ENCODE measurements around the gene ZSWIM3.

Gene ZSWIM3

DNA sequence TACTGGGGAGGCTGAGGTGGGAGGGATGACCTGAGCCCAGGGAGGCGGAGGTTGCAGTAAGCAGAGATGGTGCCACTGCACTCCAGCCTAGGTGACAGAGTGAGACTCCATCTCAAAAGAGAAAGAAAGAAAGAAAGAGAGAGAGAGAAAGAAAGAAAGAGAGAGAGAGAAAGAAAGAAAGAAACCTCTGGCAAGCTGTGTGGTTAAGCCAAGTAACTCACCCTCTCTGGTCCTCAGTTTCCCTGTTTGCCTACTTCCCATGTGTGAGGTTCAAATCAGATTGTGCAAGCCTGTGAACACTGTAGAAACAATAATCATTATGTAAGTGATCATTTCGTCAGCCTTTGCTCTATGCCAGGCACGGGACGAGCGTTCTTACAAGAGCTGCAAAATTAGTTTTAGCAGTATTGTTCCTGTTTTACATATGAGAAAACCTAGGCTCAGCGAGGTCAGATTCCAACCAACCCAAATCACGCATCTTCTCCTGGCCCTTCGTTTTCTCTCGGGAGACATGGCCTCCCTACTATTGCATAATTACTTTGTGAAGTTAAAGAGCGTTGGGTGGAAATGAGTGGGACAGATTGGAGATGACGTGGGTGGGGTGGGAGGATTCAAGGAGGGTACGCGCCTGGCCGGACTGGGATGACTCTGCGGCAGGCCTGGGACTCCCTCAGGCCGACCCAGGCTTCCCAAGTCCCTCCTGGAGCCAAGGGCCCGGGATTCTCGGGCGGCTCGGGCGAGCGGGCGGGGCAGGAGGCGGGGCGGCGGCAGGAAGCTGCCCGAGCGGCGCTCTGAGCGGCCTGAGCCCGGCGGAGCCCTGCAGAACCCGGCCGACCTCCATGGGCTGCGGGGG, 24.2 kb upstream of the ZSWIM3 start, which contains the start of gene SNX21:
SNX21 (plus strand) TSS at position 770 of the 853 bp plus-strand sequence. CDS start 121 bp downstream, outside the sequence.
- no peak for DNase-seq

DNA sequence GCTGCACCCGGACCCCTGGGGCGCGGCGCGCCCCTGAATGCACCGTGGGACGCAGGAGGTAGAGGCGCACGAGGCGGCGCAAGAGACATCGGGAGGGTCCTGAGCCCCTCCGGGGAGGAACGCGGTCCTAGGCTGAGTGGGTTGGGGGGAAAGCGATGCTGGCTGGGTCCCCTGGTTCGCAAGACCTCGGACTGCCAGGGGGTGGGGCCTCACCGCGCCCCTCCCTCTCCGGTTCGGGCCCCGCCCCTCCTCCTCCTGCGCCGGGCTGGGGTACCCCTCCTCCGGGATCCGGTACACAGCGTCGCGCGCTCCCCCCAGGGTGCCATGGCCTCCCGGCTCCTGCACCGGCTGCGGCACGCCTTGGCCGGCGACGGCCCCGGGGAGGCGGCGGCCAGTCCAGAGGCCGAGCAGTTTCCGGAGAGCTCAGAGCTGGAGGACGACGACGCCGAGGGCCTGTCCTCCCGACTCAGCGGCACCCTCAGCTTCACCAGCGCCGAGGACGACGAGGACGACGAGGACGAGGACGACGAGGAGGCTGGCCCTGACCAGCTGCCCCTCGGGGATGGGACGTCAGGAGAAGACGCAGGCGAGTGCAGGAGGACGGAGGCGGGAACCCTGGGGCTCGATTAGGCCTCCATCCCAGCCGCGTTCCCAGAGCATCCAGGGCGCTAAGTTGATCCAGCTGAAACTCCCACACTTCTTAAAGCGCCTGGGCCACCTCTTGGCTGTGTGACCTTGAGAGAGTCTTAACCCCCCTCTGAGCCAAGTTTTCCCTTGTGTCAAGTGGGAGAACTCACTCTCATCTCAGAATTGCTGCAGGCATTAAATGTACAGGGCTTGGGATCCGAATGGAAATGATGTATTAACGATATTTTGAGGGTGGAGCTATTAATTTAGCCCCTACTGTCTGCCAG, 23.3 kb upstream of the ZSWIM3 start:
- DNase-seq = peak; percentile 46

- no peak for DNase-seq
Measured at GRCh38 chr20:45834797-45835161, 22.6 kb upstream of the ZSWIM3 start.

DNA sequence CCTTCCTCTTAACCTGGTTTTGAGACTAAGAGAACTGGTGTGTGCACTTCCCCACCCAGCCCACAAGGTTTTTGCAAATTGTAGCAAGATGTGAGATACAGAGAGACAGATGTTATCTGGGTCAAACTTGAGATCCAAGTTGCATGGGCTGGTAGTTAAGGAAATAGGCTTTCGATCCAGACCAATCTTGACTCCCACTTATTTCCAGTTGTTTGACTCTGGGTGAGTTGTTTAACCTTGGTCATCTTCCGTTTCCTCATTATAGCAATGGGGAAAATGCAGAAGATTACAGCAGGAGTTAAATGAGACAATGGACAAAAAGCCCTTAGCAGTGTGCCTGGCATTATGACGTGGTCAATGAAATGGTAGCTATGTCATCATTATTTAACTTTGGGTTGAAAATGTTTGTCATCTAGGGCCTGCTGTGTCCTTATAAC, 22.1 kb upstream of the ZSWIM3 start:
- no peak for DNase-seq

GRCh38 chr20:45835825-45836224, 21.6 kb upstream of the ZSWIM3 start:
- no peak for DNase-seq

- no peak for DNase-seq
Measured at GRCh38 chr20:45836841-45837240, 20.6 kb upstream of the ZSWIM3 start.

- no peak for DNase-seq
Measured at GRCh38 chr20:45840700-45841198, 16.7 kb upstream of the ZSWIM3 start.

DNA sequence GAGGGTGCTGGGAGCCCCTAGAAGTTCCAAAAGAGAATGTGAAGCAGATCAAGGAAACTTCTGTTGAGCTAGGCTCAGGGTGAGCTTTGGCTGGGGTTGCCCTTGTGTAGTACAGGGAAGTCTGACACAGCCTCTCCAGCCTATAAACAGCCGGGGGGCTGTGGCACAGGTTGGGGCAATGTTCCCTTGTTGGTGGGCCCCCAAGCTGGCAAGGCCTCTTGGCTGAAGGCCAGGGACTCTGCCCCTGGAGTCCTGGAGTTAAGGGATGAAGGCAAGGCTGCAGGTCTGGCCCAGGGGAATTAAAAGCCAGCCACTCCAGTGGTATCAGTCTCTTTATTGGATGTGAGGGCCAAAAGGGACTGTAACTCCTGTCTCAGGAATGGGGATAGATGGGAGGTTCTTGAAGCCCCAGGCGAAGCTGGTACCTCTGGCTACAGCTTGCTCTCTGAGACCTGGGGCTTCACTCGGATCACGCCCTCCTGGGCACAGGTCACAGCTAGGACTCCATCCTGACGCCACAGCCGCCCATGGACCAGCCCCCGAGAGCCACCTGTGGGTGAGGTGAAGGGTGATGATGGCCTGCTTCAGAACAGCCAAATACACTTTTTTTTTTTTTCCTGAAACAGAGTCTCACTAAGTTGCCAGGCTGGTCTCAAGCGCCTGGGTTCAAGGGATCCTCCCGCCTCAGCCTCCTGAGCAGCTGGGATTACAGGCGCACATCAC, 15.8 kb upstream of the ZSWIM3 start:
- no peak for DNase-seq

DNA sequence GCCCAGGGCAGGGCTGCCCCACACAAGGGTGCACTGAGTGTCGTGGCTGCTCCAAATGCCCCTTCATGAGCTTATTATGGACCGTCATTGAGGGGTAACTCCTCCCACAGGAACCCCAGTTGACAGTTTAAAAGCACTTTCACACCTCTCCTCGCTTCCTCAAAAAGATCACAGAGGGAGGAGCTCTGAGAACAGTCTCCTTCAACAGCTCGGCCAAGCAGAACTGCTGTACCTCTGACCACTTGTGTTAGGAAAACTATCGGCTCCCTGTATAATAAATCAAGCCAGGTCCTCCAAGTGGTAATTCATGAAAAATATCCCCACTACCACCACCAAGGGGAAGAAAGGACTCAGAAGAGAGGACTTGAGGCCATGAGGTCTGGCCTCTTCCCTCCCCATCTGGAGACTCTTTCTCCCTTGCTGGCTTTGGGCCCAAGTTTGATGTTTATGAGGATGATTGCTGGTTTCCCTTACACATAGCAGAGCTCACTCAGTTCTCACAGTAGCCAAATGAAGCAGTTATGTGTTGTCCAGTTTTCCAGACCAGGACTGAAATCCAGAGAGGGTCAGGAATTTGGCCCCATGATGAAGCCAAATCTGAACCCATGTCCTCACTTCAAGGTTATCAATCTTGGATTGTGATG, 15.1 kb upstream of the ZSWIM3 start:
- no peak for DNase-seq

DNA sequence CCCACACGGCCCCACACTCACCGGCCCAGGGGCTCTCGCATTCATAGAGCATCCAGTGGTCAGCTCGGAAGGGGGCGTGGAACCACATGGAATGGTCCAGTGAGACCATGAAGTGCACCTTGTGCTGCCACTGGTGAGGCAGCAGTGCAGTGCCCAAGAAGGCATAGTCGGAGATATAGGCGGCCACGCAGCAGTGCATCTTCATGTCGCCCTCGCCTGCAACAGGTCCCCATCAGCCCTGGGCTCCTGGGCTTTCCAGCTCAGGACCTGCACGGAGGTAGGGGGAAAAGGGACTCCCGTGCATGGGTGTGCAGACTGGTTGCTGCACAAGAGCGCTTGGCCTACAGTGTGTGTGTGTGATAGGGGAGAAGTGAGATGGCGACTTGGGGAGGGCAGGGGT, 13.9 kb upstream of the ZSWIM3 start:
- DNase-seq = no peak

DNA sequence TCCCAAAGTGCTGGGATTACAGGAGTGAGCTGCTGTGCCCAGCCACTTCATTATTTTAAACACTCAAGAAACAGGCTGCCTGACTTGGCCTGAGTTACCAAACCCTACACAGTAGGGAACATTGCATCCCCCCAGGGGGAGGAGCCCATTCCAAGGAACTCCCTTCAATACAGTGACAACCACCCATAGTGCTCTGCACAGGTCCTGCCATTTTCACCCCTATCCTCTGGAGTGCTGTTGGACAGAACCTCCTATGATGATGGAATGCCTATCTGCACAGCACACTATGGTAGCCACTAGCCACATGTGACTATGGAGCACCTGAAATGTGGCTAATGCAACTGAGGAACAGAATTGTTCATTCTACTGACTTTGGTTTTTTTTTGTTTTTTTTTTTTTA, 12.0 kb upstream of the ZSWIM3 start:
- DNase-seq = no peak

GRCh38 chr20:45848421-45848820, 9.0 kb upstream of the ZSWIM3 start:
- no peak for DNase-seq

DNA sequence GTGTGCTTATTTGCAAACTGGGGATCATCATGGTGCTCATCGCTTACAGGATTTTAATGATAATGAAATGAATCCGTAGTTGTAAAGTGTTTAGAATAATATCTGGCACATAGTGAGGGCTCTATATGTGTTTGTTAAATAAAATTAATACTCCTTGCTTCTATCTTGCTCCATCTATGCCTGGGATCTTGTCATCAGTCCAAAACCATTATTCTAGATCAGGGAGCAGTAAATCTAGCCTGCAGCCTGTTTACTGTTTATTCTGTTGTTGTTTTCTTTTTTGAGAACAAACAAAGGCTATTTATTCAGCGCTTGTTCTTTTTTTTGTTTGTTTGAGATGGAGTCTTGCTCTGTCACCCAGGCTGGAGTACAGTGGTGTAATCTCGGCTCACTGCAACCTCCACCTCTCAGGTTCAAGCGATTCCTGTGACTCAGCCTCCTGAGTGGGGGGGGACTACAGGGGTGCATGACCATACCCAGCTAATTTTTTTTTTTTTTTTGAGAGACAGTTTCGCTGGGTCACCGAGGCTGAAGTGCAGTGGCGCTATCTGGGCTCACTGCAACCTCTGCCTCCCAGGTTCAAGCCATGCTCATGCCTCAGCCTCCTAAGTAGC, 8.3 kb upstream of the ZSWIM3 start:
- DNase-seq = no peak

DNA sequence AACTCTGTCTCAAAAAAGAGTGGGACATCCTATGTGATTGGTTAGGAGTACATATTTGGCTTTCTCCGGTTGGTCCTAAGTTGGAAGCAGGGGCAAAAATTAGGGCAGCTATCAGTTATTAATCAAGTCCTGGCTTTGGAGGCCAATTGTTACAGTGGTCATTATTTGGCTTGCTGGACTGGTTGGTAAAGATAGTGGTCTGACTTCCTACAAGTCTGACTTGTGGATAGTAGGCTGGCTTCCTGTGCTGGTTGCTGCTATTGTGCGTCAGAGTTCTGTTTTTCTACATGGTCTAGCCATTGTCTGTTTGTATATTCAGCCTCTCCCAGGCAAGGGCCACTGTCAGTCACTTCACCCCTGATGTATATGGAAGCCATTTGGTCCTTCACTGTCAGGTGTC, 7.2 kb upstream of the ZSWIM3 start:
- no peak for DNase-seq

DNA sequence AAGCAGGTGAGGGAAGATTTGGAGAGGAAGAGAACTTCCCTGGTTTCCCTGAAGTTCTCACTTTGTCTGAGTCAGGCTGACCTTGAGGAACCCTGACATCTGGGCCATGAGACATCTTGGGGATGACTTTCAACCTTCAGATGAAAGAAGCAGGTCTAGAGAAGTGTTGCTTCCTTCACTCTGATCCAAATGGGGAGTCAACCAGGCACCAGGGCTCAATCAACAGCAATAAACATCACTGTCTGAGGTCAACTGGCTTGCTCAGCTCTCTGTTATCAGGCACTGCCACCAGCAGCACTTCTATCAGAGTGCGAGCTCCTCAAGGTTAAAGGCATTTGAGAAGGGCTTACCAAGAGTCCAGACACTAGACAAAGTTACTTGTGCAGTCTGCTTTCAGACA, 6.5 kb upstream of the ZSWIM3 start:
- no peak for DNase-seq

DNA sequence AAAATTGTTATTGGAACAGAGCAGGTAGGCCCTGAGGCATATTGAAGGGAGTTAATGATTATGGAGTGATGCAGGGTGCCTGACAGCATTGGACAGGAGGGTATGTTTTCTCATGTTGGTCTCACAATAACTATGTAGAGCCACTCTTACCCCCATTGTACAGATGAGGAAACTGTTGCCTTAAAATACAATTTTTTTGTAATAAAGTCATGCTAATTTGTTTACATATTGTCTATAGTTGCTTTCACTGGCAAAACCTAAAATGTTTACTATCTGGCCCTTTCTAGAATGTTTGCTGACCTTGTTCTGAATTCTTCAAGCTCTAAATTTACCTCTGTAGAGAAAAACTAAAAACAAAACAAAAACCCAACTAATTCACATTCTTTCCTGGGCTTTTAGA, 5.9 kb upstream of the ZSWIM3 start:
- DNase-seq = no peak

DNA sequence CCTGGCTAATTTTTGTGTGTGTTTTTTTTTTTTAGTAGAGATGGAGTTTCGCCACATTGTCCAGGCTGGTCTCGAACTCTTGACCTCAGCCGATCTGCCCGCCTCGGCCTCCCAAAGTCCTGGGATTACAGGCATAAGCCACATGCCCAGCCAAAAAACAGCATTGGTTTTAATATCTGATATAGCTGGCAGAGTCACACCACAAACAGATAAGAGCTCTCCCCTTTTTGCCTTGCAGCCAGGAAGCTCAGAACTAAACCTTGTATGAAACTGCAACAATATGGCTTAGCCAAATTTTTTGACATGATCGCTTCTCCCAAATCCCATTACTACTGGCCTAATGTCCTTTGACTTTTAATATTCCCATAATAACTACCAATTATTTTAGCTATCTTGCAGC, 5.1 kb upstream of the ZSWIM3 start:
- DNase-seq = no peak

- no peak for DNase-seq
Measured at GRCh38 chr20:45853484-45853883, 3.9 kb upstream of the ZSWIM3 start.

- DNase-seq = peak; percentile 58
Measured at GRCh38 chr20:45857882-45858216, 435 bp downstream of the ZSWIM3 start.

DNA sequence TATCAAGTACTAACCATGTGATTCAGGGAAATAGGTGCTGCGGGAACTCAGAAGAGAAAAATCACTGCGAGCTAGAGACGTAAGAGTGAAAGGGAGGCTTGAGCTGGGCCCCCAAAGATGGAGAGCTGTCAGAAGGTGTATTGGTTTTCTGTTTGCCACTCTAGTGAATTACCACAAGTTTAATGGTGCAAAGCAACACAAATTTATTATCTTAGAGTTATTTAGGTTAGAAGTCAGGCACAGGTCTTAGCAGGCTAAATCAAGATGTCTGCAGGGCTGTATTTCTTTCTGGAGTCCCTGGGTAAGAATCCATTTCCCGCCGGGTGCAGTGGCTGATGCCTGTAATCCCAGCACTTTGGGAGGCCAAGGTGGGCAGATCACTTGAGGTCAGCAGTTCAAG, 2.5 kb downstream of the ZSWIM3 start:
- DNase-seq = no peak

DNA sequence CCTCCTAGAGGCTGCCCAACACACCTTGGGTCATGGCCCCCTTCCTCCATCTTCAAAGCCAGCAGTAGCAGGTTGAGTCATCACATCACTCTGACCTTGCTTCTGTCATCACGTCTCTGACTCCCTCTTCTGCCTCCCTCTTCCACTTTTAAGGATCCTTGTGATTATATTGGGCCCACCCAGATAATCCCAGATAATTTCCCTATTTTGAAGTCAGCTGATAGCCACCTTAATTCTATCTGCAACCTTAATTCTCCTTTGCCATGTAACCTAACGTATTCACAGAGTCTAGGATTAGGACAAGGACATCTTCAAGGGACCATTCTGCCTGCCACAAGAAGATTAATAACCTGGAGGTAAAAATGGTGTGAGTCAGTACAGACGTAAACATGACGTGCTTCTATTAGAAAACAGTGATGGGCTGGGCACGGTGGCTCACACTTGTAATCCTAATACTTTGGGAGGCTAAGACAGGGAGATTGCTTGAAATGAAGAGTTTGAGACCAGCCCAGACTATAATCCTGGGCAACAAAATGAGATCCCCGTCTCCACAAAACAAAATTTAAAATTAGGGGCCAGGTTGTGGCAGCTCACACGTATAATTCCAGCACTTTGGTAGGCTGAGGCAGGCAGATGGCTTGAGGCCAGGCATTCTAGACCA, 3.3 kb downstream of the ZSWIM3 start:
- peak; percentile 13 for DNase-seq
